Effector CD4-positive, alpha-beta T cell (primary cell): ENCODE results near the gene TOR4A.
A peak's percentile ranks its signal among the peaks of the same experiment; 100 is the strongest.

ENCODE experiments used
- DNase-seq: peaks from one replicate; pipeline ENCODE4 v3.0.0-alpha.2; 2020
- total RNA-seq: gene quantifications from one replicate; lab custom pipeline; 2026; lab: John Stamatoyannopoulos, UW

Gene TOR4A
- 10.9 reads per million, percentile 33 among the genes with 10 or more reads in this experiment for total RNA-seq

GRCh38 chr9:137277329-137278041, at the start of gene TOR4A:
Gene TOR4A (plus strand): TSS chr9:137277726. CDS start chr9:137278690, 964 bp downstream.
- no peak for DNase-seq

- DNase-seq = no peak
Measured at GRCh38 chr9:137227853-137228505, 49.5 kb upstream of the TOR4A start.

GRCh38 chr9:137228506-137228967, 49.0 kb upstream of the TOR4A start:
- DNase-seq = no peak

- DNase-seq = no peak
Measured at GRCh38 chr9:137228968-137229896, 48.3 kb upstream of the TOR4A start.

- no peak for DNase-seq
Measured at GRCh38 chr9:137229903-137230704, 47.4 kb upstream of the TOR4A start.

- no peak for DNase-seq
Measured at GRCh38 chr9:137230705-137231371, 46.7 kb upstream of the TOR4A start, which contains the start of gene SLC34A3. Gene SLC34A3 (plus strand): TSS chr9:137230901. CDS start chr9:137231703, 802 bp downstream.

GRCh38 chr9:137231372-137232039, 46.0 kb upstream of the TOR4A start:
- no peak for DNase-seq

GRCh38 chr9:137232101-137232500, 45.4 kb upstream of the TOR4A start:
- DNase-seq = no peak

GRCh38 chr9:137232510-137232909, 45.0 kb upstream of the TOR4A start:
- no peak for DNase-seq

GRCh38 chr9:137233143-137233980, 44.2 kb upstream of the TOR4A start:
- DNase-seq = no peak

GRCh38 chr9:137234055-137234697, 43.4 kb upstream of the TOR4A start:
- no peak for DNase-seq

- DNase-seq = no peak
Measured at GRCh38 chr9:137234758-137235423, 42.6 kb upstream of the TOR4A start.

GRCh38 chr9:137235424-137236237, 41.9 kb upstream of the TOR4A start:
- DNase-seq = no peak

- peak; percentile 88 for DNase-seq
Measured at GRCh38 chr9:137236238-137236935, 41.1 kb upstream of the TOR4A start.

GRCh38 chr9:137236936-137237421, 40.5 kb upstream of the TOR4A start:
- DNase-seq = no peak

- DNase-seq = no peak
Measured at GRCh38 chr9:137237759-137238726, 39.5 kb upstream of the TOR4A start.
